K562 (cell line): Measurements from ENCODE around the gene CEACAM20.

Source experiments
- CBX2 ChIP-seq: fragments of 200-600 bp; sonication (generic); IDR thresholded peaks from one replicate; pipeline ENCODE4 v1.6.1; 2012; ENCODE audit warnings: mild to moderate bottlenecking, low read length, inconsistent platforms; ENCODE audit not compliant: insufficient read depth, poor library complexity, severe bottlenecking
- SMAD3 ChIP-seq: fragments of 450-650 bp; formaldehyde crosslinking; conservative IDR thresholded peaks from 2 replicates; pipeline ENCODE4 v1.4.0; 2020; ENCODE audit warnings: mild to moderate bottlenecking

DNA sequence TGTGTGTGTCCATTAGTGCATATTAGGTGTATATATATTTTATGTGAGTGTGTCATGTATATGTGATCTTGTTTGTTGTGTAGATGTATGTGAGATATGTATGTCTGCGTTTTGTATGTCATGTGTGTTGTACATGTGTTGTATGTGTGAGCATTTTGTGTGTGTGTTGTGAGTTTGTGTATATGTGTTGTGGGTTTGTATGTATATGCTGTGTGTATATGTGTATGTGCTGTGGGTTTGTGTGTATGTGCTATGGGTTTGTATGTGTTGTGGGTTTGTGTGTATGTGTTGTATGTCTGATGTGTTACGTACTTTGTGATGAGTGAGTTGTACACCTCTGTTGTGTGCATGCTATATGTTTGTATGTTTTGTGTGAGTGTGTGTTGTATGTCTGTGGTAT, 8.1 kb downstream of the CEACAM20 start:
- TF ChIP-seq SMAD3 (no peak), CBX2 (no peak)
